HG03520 (cell line): ENCODE results near the gene PSRC1.

Source experiments
- ATAC-seq: cut with Tn5 transposase; IDR thresholded peaks from one replicate; pipeline ENCODE4 v1.9.1; 2021; ENCODE audit warnings: mild to moderate bottlenecking, moderate library complexity; ENCODE audit not compliant: unreplicated experiment

Gene PSRC1

GRCh38 chr1:109272831-109273547 is 10.0 kb downstream of the PSRC1 start:
- ATAC-seq = no peak

DNA sequence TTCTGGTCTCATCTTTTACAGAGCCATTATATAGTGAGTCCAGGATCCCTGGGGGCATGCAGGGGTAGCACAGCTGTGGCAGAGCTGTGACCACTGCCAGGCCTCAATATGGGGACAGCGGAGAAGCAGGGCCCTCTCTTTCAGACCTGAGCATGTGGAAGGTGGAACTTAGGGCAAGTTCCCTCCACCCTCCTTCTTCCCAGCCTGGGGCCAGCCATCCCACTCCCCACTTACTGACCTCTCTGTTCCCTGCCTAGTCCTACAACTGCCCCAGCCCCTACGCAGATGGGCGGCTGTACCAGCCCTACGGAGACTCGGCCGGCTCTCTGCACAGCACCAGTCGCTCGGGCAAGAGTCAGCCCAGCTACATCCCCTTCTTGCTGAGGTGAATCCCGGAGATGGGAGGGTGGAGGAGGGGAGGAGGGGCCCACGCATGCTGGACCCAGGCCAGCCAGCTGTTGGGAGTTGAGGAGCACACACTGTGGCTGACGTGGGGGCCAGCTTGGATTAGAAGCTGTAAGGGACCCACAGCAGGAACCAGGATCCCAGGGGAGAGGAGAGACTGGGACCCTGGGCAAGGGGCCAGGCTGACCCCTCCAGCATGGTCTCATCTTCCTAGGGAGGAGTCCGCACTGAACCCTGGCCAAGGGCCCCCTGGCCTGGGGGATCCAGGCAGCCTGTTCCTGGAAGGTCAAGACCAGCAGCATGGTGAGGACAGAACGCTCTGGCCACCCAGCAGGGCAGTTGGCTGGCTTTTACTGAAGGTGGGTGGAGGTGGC is 10.7 kb downstream of the PSRC1 start:
- ATAC-seq = no peak

- ATAC-seq = no peak
Measured at GRCh38 chr1:109271458-109271857, 11.5 kb downstream of the PSRC1 start.

DNA sequence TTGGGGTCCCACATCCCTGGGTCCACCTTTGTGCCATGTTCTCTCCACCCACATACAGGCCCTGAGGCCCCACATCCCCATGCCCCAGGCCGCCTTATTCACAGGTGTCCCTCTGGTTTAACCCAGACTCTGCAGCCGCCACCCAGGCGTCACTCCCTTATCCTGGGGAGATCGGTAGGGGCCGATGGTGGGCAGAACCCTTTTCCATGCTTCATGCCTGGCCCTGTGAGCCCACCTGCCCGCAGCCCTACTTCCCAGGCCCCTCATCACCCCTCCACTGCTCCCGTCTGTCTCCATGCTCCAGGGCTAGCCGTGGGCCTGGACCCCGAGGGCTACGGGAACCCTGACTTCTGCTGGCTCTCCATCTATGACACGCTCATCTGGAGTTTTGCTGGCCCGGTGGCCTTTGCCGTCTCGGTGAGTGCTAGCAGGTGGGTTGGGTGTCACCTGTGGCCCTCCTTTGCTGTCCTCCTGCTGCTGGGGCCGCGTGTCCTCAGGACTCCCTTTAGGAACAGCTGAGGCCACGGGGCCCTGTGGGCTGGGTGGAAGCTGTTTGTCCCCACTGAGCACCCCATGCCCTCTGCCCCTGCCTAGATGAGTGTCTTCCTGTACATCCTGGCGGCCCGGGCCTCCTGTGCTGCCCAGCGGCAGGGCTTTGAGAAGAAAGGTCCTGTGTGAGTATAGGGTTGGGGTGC is 12.2 kb downstream of the PSRC1 start:
- ATAC-seq = no peak

- no peak for ATAC-seq
Measured at GRCh38 chr1:109269981-109270622, 12.8 kb downstream of the PSRC1 start.

DNA sequence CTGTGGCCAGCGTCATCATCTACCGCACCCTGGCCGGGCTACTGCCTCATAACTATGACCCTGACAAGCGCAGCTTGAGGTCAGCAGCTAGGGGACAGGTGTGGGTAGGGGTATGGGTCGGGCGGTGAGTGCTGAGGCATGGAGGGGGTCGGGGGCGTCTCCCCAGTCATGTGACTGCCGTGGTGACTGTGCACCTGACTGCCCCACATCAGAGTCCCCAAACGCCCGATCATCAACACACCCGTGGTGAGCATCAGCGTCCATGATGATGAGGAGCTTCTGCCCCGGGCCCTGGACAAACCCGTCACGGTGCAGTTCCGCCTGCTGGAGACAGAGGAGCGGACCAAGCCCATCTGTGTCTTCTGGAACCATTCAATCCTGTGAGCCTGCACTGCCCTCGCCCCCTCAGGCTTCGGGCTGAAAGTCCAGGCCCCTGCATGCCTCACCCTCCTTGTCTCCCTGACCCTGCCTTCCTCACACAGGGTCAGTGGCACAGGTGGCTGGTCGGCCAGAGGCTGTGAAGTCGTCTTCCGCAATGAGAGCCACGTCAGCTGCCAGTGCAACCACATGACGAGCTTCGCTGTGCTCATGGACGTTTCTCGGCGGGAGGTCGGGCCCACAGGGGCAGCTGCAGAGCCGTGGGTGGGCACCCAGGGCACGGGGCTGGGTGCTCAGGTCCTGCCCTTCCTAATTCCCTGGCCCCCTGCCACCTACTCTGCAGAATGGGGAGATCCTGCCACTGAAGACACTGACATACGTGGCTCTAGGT is 13.5 kb downstream of the PSRC1 start:
- ATAC-seq = no peak

- ATAC-seq = no peak
Measured at GRCh38 chr1:109268431-109269211, 14.3 kb downstream of the PSRC1 start.

DNA sequence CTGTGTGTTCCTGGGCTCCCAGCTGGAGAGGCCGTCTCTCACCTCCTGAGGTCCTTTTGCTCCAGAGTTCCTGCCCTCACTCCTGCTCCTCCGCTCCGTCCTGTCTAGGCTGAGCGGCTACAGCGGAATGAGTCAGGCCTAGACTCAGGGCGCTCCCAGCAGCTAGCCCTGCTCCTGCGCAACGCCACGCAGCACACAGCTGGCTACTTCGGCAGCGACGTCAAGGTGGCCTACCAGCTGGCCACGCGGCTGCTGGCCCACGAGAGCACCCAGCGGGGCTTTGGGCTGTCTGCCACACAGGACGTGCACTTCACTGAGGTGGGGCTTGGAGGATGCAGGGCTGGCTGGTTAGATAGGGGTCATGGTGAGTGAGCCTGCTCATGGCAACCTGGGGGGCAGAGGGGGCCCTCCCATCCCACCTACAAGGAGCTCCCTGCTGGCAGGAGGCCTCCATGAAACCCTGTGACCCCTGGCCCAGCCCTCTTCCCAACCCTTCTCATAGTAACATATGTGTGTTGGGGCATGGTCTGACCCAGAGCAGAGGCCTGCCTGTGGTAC is 15.1 kb downstream of the PSRC1 start:
- ATAC-seq = no peak

DNA sequence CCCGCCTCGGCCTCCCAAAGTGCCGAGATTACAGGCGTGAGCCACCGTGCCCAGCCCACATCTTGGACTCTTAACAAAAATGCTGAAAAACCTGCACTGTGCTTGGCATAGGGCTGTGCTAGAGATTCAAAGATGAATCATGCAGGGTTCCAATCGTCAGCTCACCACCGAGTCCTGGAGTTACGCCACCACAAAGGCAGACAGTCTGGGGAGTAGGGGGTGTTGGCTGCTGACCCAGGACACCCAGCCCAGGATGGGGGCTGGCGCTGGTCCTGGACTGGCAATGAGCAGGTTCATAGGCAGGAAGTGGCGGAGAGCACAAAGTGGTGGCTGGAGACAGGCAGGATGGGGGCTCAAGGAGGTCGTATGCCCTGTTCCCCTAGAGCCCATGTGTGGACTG is 16.0 kb downstream of the PSRC1 start:
- no peak for ATAC-seq

- ATAC-seq = no peak
Measured at GRCh38 chr1:109265741-109266330, 17.1 kb downstream of the PSRC1 start.

GRCh38 chr1:109265016-109265415 is 17.9 kb downstream of the PSRC1 start:
- ATAC-seq = no peak

GRCh38 chr1:109264379-109264755 is 18.6 kb downstream of the PSRC1 start:
- ATAC-seq = no peak

- peak; percentile 59 for ATAC-seq
Measured at GRCh38 chr1:109263597-109264378, 19.2 kb downstream of the PSRC1 start.

DNA sequence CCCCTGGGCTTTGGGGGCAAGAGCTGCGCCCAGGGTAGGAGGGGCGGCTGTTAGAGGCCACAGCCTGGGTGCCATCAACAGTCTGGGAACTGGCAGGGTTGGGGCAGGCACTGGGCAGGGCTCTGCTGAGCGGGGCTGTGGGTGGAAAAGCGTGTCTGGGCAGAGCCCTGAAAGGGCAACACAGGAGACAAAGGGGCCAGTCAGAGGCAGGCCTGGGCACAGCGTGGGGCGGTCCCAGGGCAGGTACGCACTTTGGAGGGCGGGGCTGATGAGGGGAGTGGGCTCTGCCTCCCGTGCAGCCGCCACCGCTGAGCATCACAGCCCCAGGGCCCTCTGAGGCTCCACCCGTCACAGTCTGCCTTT is 19.7 kb downstream of the PSRC1 start:
- no peak for ATAC-seq

DNA sequence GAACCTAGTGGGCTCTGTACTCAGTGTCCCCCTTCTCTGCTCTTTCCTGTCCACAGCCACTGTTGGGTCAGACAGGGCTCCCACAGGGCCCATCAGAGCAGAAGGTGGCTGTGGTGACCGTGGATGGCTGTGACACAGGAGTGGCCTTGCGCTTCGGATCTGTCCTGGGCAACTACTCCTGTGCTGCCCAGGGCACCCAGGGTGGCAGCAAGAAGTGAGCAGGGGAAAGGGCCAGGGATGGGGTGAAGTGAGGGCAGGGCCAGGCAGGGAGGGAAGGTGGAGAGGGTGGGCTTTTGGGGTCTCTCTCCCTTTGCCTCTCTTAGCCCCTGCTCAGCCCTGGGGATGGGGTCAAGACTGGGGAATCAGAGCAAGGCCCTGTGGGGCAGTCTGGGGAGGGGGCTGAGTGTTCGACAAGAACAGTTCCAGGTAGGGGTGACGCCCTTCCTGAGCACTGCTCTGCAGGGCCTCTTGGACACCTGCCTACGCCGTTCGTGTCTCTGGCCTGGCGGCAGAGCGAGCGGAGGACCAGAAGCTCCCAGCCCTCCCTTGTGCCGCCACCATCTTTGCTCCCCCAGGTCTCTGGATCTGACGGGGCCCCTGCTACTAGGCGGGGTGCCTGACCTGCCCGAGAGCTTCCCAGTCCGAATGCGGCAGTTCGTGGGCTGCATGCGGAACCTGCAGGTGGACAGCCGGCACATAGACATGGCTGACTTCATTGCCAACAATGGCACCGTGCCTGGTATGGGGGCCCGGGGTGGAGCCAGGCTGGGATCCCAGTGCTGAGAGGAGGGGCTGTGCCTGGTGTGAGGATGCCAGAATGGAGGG is 20.5 kb downstream of the PSRC1 start:
- no peak for ATAC-seq

- no peak for ATAC-seq
Measured at GRCh38 chr1:109261578-109261977, 21.4 kb downstream of the PSRC1 start.

DNA sequence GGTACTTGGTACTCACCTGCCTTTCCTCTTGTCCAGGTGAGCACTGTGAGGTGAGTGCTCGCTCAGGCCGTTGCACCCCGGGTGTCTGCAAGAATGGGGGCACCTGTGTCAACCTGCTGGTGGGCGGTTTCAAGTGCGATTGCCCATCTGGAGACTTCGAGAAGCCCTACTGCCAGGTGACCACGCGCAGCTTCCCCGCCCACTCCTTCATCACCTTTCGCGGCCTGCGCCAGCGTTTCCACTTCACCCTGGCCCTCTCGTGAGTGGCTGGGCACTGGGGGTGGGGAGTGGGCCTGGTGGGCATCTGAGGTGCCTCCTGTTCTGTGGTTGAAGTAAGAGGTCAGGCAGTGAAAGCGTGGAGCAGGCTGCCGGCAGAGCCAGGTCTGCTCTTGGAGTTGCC is 21.9 kb downstream of the PSRC1 start:
- ATAC-seq = no peak
